NB4 (cell line): ENCODE data around the gene RAB3IP.

ENCODE experiments used
- DNase-seq: peaks from one replicate; pipeline ENCODE4 v3.0.0; 2010; ENCODE audit warnings: low read depth
- H3K4me3 ChIP-seq: one replicate; pipeline ENCODE4 v1.5.1; 2011; ENCODE audit warnings: mild to moderate bottlenecking, low read depth, low read length, moderate library complexity
- CTCF ChIP-seq: IDR thresholded peaks from one replicate; pipeline ENCODE4 v1.5.1; 2012; ENCODE audit warnings: low read depth, low read length
- MYC ChIP-seq: IDR thresholded peaks from 2 replicates; pipeline ENCODE4 v1.6.1; 2011; ENCODE audit warnings: low read depth, low read length
- POLR2A ChIP-seq: IDR thresholded peaks from 2 replicates; pipeline ENCODE4 v1.6.1; 2011; ENCODE audit warnings: mild to moderate bottlenecking; ENCODE audit not compliant: insufficient read length; ENCODE audit errors: extremely low read depth
- TF ChIP-seq, protein P1 (sequence below): IDR thresholded peaks from 2 replicates; pipeline ENCODE4 v1.6.1; 2011; ENCODE audit warnings: low read depth, low read length

Gene RAB3IP

GRCh38 chr12:69738351-69739286 lies at the start of gene RAB3IP:
Gene RAB3IP (plus strand): TSS chr12:69738860. CDS start chr12:69755409, 16,549 bp downstream.
- peak; percentile 90 for DNase-seq
- TF ChIP-seq, protein P1, sequence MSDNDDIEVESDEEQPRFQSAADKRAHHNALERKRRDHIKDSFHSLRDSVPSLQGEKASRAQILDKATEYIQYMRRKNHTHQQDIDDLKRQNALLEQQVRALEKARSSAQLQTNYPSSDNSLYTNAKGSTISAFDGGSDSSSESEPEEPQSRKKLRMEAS = no peak
- TF ChIP-seq CTCF = peak; percentile 52
- TF ChIP-seq MYC = no peak
- TF ChIP-seq POLR2A = peak; percentile 60
- H3K4me3 ChIP-seq = peak within 1 kb of the TSS; percentile 78

DNA sequence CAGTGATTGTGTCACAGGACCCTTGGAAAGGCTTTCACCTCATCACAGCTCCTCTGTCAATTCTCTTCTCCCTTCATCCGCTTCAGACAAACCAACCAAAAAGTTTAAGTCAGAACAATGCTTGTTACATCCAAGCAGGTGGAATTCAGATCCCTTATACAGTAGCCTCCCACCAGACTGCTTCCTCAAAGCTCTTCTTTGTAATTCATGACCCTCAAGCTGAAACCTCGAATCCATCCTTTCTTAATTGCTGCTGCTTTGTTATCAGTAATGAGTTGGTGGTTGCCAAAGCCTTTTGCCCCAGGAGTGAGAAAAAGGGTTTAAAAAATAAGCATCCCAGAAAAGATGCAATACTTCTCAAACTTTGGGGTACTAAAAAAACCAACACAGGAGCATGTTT lies 49.0 kb upstream of the RAB3IP start:
- DNase-seq = no peak
- TF ChIP-seq CTCF (no peak), MYC (no peak), POLR2A (no peak)
- TF ChIP-seq, protein P1 = no peak
- no peak overlapping the region for H3K4me3 ChIP-seq

- no peak for DNase-seq
- no peak for TF ChIP-seq POLR2A
- no peak for TF ChIP-seq CTCF
- no peak for TF ChIP-seq MYC
- TF ChIP-seq, protein P1 = no peak
- H3K4me3 ChIP-seq = no peak overlapping the region
Observed at GRCh38 chr12:69694123-69694522, 44.5 kb upstream of the RAB3IP start.

DNA sequence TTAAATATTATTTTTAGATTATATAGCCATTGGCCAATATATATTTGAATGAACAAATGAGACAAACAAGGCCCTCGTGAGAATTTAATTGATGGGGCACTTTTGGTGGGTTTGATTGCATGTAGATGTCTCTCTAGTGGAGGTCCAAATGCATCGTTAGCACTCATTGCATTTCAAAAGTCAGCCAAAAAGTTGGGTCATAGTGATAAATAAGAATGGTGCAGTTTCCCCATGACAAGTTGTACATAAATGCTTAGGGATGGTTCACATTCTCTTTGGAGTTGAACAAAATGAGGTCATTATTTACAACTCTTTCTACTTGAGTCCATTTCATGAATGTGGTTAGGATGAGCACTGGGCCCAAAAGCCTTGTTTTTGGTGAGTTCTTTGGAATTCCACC lies 40.6 kb upstream of the RAB3IP start:
- DNase-seq = no peak

More for the DNA sequence above, 40.6 kb upstream of the RAB3IP start:
- TF ChIP-seq POLR2A (no peak), MYC (no peak), CTCF (no peak)
- TF ChIP-seq, protein P1 = no peak
- no peak overlapping the region for H3K4me3 ChIP-seq
